Measurements from ENCODE around the gene HOXD11.

HOXD11 gene

GRCh38 chr2:176136374-176137251, 29.5 kb downstream of the HOXD11 start:
- no peaks in the 10 kb centered on the region for H4K20me1 ChIP-seq (ENCODE audit: insufficient read depth)

GRCh38 chr2:176137252-176137580, 30.1 kb downstream of the HOXD11 start:
- no peaks in the 10 kb centered on the region for H3K36me3 ChIP-seq (ENCODE audit: insufficient read depth)
- H4K20me1 ChIP-seq (ENCODE audit: insufficient read depth): no peaks in the 10 kb centered on the region
- H3K79me2 ChIP-seq (ENCODE audit: insufficient read depth, low read depth): no peaks in the 10 kb centered on the region
- H3K27ac ChIP-seq: no peak overlapping the region
- TF ChIP-seq CTCF (conservative IDR thresholded peaks at IDR 0.05; ENCODE audit: low read depth, low read length): no peak
- no peaks in the 10 kb centered on the region for H3K27me3 ChIP-seq (ENCODE audit: insufficient read depth, low read depth)
- no peak overlapping the region for H3K9ac ChIP-seq
- H3K4me3 ChIP-seq (IDR thresholded peaks at IDR 0.05; ENCODE audit: insufficient read depth, low read depth, low read length): no peak overlapping the region
- no peak overlapping the region for H2AFZ ChIP-seq (ENCODE audit: low read depth)
- H3K4me2 ChIP-seq: peak overlapping the region; percentile 47; the same call in 1 of the 2 replicates
- peaks cover 34% of the 10 kb centered on the region for H3K4me1 ChIP-seq (ENCODE audit: low read depth, poor library complexity, severe bottlenecking)

More at GRCh38 chr2:176136374-176137251, 29.5 kb downstream of the HOXD11 start:
- no peaks in the 10 kb centered on the region for H3K27me3 ChIP-seq (ENCODE audit: insufficient read depth, low read depth)
- H3K4me2 ChIP-seq: peak overlapping the region; percentile 47; the same call in 1 of the 2 replicates
- no peak overlapping the region for H2AFZ ChIP-seq (ENCODE audit: low read depth)
- no peaks in the 10 kb centered on the region for H3K79me2 ChIP-seq (ENCODE audit: insufficient read depth, low read depth)
- no peaks in the 10 kb centered on the region for H3K36me3 ChIP-seq (ENCODE audit: insufficient read depth)
- H3K4me1 ChIP-seq (ENCODE audit: low read depth, poor library complexity, severe bottlenecking): peaks cover 34% of the 10 kb centered on the region
- H3K27ac ChIP-seq: no peak overlapping the region
- no peak for TF ChIP-seq CTCF (conservative IDR thresholded peaks at IDR 0.05; ENCODE audit: low read depth, low read length)
- no peak overlapping the region for H3K4me3 ChIP-seq (IDR thresholded peaks at IDR 0.05; ENCODE audit: insufficient read depth, low read depth, low read length)
- no peak overlapping the region for H3K9ac ChIP-seq

GRCh38 chr2:176137906-176138305, 30.8 kb downstream of the HOXD11 start:
- Histone ChIP-seq H3K9ac (no peak overlapping the region), H2AFZ (ENCODE audit: low read depth) (no peak overlapping the region), H3K4me3 (IDR thresholded peaks at IDR 0.05; ENCODE audit: insufficient read depth, low read depth, low read length) (no peak overlapping the region), H3K36me3 (ENCODE audit: insufficient read depth) (no peaks in the 10 kb centered on the region), H3K4me1 (ENCODE audit: low read depth, poor library complexity, severe bottlenecking) (peaks cover 34% of the 10 kb centered on the region), H4K20me1 (ENCODE audit: insufficient read depth) (no peaks in the 10 kb centered on the region), H3K27me3 (ENCODE audit: insufficient read depth, low read depth) (no peaks in the 10 kb centered on the region), H3K4me2 (0 out of 2 replicates have a peak overlapping the region, but pooled peaks have one; percentile 47), H3K27ac (no peak overlapping the region), H3K79me2 (ENCODE audit: insufficient read depth, low read depth) (no peaks in the 10 kb centered on the region)
- TF ChIP-seq CTCF (conservative IDR thresholded peaks at IDR 0.05; ENCODE audit: low read depth, low read length): no peak

GRCh38 chr2:176138526-176138922, 31.4 kb downstream of the HOXD11 start:
- H3K27me3 ChIP-seq (ENCODE audit: insufficient read depth, low read depth): no peaks in the 10 kb centered on the region
- no peak overlapping the region for H2AFZ ChIP-seq (ENCODE audit: low read depth)
- no peaks in the 10 kb centered on the region for H3K79me2 ChIP-seq (ENCODE audit: insufficient read depth, low read depth)
- no peaks in the 10 kb centered on the region for H4K20me1 ChIP-seq (ENCODE audit: insufficient read depth)
- TF ChIP-seq CTCF (conservative IDR thresholded peaks at IDR 0.05; ENCODE audit: low read depth, low read length): no peak
- no peaks in the 10 kb centered on the region for H3K36me3 ChIP-seq (ENCODE audit: insufficient read depth)
- H3K9ac ChIP-seq: no peak overlapping the region
- H3K27ac ChIP-seq: no peak overlapping the region
- peaks cover 34% of the 10 kb centered on the region for H3K4me1 ChIP-seq (ENCODE audit: low read depth, poor library complexity, severe bottlenecking)
- no peak overlapping the region for H3K4me3 ChIP-seq (IDR thresholded peaks at IDR 0.05; ENCODE audit: insufficient read depth, low read depth, low read length)
- H3K4me2 ChIP-seq: no peak overlapping the region
